Measurements from ENCODE around the gene OPCML.

Gene OPCML

GRCh38 chr11:132999516-132999915 lies 532.8 kb downstream of the OPCML start:
- TF ChIP-seq EZH2 (optimal IDR thresholded peaks at IDR 0.05; ENCODE audit: low read depth, low read length): no peak
- no peak for TF ChIP-seq CTCF (IDR thresholded peaks at IDR 0.05; ENCODE audit: low read length)
- H3K79me2 ChIP-seq (ENCODE audit: low read length): no peaks in the 10 kb centered on the region
- H3K4me3 ChIP-seq (ENCODE audit: low read length): no peak overlapping the region
- no peak overlapping the region for H3K9ac ChIP-seq (ENCODE audit: low read length)
- H3K4me2 ChIP-seq (ENCODE audit: low read depth, low read length): no peak overlapping the region
- no peaks in the 10 kb centered on the region for H4K20me1 ChIP-seq (ENCODE audit: insufficient read depth, low read length)
- no peaks in the 10 kb centered on the region for H3F3A ChIP-seq (ENCODE audit: insufficient read depth, low read length)
- no peaks in the 10 kb centered on the region for H3K9me2 ChIP-seq (replicated peaks; ENCODE audit: insufficient read depth, low read length)
- no peak overlapping the region for H3K27ac ChIP-seq (ENCODE audit: low read length)
- no peaks in the 10 kb centered on the region for H3K27me3 ChIP-seq (replicated peaks; ENCODE audit: insufficient read depth, low read length)
- H3K9me3 ChIP-seq (replicated peaks; ENCODE audit: insufficient read depth, low read length): no peaks in the 10 kb centered on the region
- DNase-seq: no peak
- no peaks in the 10 kb centered on the region for H3K4me1 ChIP-seq (ENCODE audit: low read length)
- no peak overlapping the region for H2AFZ ChIP-seq (ENCODE audit: low read length)
- H3K36me3 ChIP-seq (replicated peaks; ENCODE audit: insufficient read depth, low read length): no peaks in the 10 kb centered on the region

GRCh38 chr11:132999031-132999430 lies 533.3 kb downstream of the OPCML start:
- Histone ChIP-seq H3K4me2 (ENCODE audit: low read depth, low read length) (no peak overlapping the region), H3K4me1 (ENCODE audit: low read length) (no peaks in the 10 kb centered on the region), H3K79me2 (ENCODE audit: low read length) (no peaks in the 10 kb centered on the region), H2AFZ (ENCODE audit: low read length) (no peak overlapping the region), H3K27ac (ENCODE audit: low read length) (no peak overlapping the region), H4K20me1 (ENCODE audit: insufficient read depth, low read length) (no peaks in the 10 kb centered on the region), H3K4me3 (ENCODE audit: low read length) (no peak overlapping the region), H3K27me3 (replicated peaks; ENCODE audit: insufficient read depth, low read length) (no peaks in the 10 kb centered on the region), H3K9ac (ENCODE audit: low read length) (no peak overlapping the region), H3K9me3 (replicated peaks; ENCODE audit: insufficient read depth, low read length) (no peaks in the 10 kb centered on the region), H3K36me3 (replicated peaks; ENCODE audit: insufficient read depth, low read length) (no peaks in the 10 kb centered on the region), H3F3A (ENCODE audit: insufficient read depth, low read length) (no peaks in the 10 kb centered on the region), H3K9me2 (replicated peaks; ENCODE audit: insufficient read depth, low read length) (no peaks in the 10 kb centered on the region)
- DNase-seq: no peak
- TF ChIP-seq EZH2phosphoT487 (IDR thresholded peaks at IDR 0.05; ENCODE audit: low read length) (no peak), EZH2 (optimal IDR thresholded peaks at IDR 0.05; ENCODE audit: low read depth, low read length) (no peak), CTCF (IDR thresholded peaks at IDR 0.05; ENCODE audit: low read length) (no peak)

- H3K4me2 ChIP-seq (ENCODE audit: low read depth, low read length): no peak overlapping the region
- no peak overlapping the region for H3K9ac ChIP-seq (ENCODE audit: low read length)
- H2AFZ ChIP-seq (ENCODE audit: low read length): no peak overlapping the region
- no peaks in the 10 kb centered on the region for H3F3A ChIP-seq (ENCODE audit: insufficient read depth, low read length)
- H3K4me1 ChIP-seq (ENCODE audit: low read length): no peaks in the 10 kb centered on the region
- H3K79me2 ChIP-seq (ENCODE audit: low read length): no peaks in the 10 kb centered on the region
- TF ChIP-seq EZH2 (optimal IDR thresholded peaks at IDR 0.05; ENCODE audit: low read depth, low read length) (no peak), CTCF (IDR thresholded peaks at IDR 0.05; ENCODE audit: low read length) (no peak), EZH2phosphoT487 (IDR thresholded peaks at IDR 0.05; ENCODE audit: low read length) (no peak)
- H3K27me3 ChIP-seq (replicated peaks; ENCODE audit: insufficient read depth, low read length): no peaks in the 10 kb centered on the region
- no peaks in the 10 kb centered on the region for H3K9me3 ChIP-seq (replicated peaks; ENCODE audit: insufficient read depth, low read length)
- H3K27ac ChIP-seq (ENCODE audit: low read length): no peak overlapping the region
- no peak for DNase-seq
- no peaks in the 10 kb centered on the region for H4K20me1 ChIP-seq (ENCODE audit: insufficient read depth, low read length)
- H3K4me3 ChIP-seq (ENCODE audit: low read length): no peak overlapping the region
- H3K9me2 ChIP-seq (replicated peaks; ENCODE audit: insufficient read depth, low read length): no peaks in the 10 kb centered on the region
- no peaks in the 10 kb centered on the region for H3K36me3 ChIP-seq (replicated peaks; ENCODE audit: insufficient read depth, low read length)
Measured at GRCh38 chr11:132997396-132997795, 534.9 kb downstream of the OPCML start.
